Tibial nerve (tissue), 3 donors: ENCODE measurements around the gene GARIN5A.

ENCODE experiments used
- CTCF ChIP-seq, 5 experiments: fragments of 200-600 bp in 3 of 5; fragments of 450-650 bp in 2 of 5; sonication (generic) in 3 of 5; IDR thresholded peaks; one replicate each; pipeline ENCODE4 v1.5.1; 2016 to 2019; ENCODE audit warnings: antibody characterized with exemption in 5 of 5, mild to moderate bottlenecking in 3 of 5, moderate library complexity in 2 of 5
- POLR2A ChIP-seq, 2 donors: fragments of 450-650 bp; IDR thresholded peaks; one replicate each; pipeline ENCODE4 v1.6.1; 2017; ENCODE audit warnings: antibody characterized with exemption in 2 of 2, mild to moderate bottlenecking in 2 of 2, moderate library complexity in 2 of 2

GRCh38 chr19:50451223-50451534 is 25.5 kb downstream of the GARIN5A start:
- TF ChIP-seq POLR2A (IDR thresholded peaks at IDR 0.05) (no peak), CTCF (IDR thresholded peaks at IDR 0.05) (no peak)
